Right lobe of liver (tissue), 6 donors: ENCODE measurements around the gene SLC39A11. TPM values are rescaled to one million over a fixed set of nuclear protein-coding genes. Genes with fewer than 3 reads are reported as not detected.

ENCODE experiments used
- ATAC-seq, 4 donors: fragments of 200-7000 bp; cut with Tn5 transposase; one replicate each; pipeline ENCODE4 v1.9.1; 2020; ENCODE audit warnings: mild to moderate bottlenecking in 4 of 4, moderate library complexity in 4 of 4
- DNase-seq, 3 donors: peaks; one replicate each; pipeline ENCODE4 v3.0.0-alpha.2; 2020
- H3K27ac ChIP-seq, 3 donors: fragments of 200-600 bp; one replicate each; pipeline ENCODE4 v1.8.0; 2022
- H3K27me3 ChIP-seq, 2 donors: fragments of 200-600 bp; one replicate each; pipeline ENCODE4 v1.8.0; 2022
- H3K36me3 ChIP-seq, 4 donors: fragments of 200-600 bp; sonication (generic) in 1 of 4; one replicate each; pipeline versions ENCODE4 v1.5.1 to v1.8.0; 2017 to 2022; ENCODE audit warnings: control low read depth in 1 of 4
- H3K4me1 ChIP-seq, 4 donors: fragments of 200-600 bp; sonication (generic) in 1 of 4; one replicate each; pipeline versions ENCODE4 v1.5.1 to v1.8.0; 2017 to 2022; ENCODE audit warnings: control low read depth in 1 of 4
- H3K4me3 ChIP-seq, 3 donors: fragments of 200-600 bp; one replicate each; pipeline ENCODE4 v1.8.0; 2022
- H3K9me3 ChIP-seq, 4 donors: fragments of 200-600 bp; sonication (generic) in 1 of 4; one replicate each; pipeline versions ENCODE4 v1.5.1 to v1.8.0; 2017 to 2022; ENCODE audit warnings: control low read depth in 1 of 4
- CTCF ChIP-seq, 4 donors: fragments of 200-600 bp in 3 of 4; fragments of 450-650 bp in 1 of 4; IDR thresholded peaks; one replicate each; pipeline versions ENCODE4 v1.5.1 to v1.8.0; 2016 to 2022; ENCODE audit warnings: antibody characterized with exemption in 4 of 4, mild to moderate bottlenecking in 2 of 4
- POLR2A ChIP-seq: fragments of 450-650 bp; IDR thresholded peaks from one replicate; pipeline ENCODE4 v1.6.1; 2017; ENCODE audit warnings: antibody characterized with exemption, mild to moderate bottlenecking
- WGBS: methylation state at CpG from one replicate; pipeline ENCODE4 v1.1.6; 2018; ENCODE audit warnings: low coverage, low lambda C conversion rate; ENCODE audit not compliant: insufficient coverage; ENCODE audit errors: missing lambda C conversion rate; 5-methylcytosine and 5-hydroxymethylcytosine counted together
- intact Hi-C, 2 donors: fragments of 100-400 bp; cut with DNase I; formaldehyde crosslinking; loops; one replicate each; pipeline versions ENCODE4 v1.11.2 to v1.14.1; 2022
- total RNA-seq, 6 experiments: library from RNA; depleted of rRNA in 2 of 6; stranded (reverse); fragments of >200 nt in 2 of 6; fragmentation: NEBNext Ultra II Directional in 3 of 6; extraction: Animal tissue kit (Norgen Biotek cat#: 25700) in 3 of 6; gene quantifications; one replicate each; pipeline versions ENCODE4 v1.1.0 to v1.2.4, GENCODE V29; 2016 to 2023
- donor health status: DM: no; HTN: yes; CAD: no.
- donor health status: DM: no; HTN: no; CAD: no.
- donor health status: DM: no; HTN: no; CAD: no.
- donor health status: DM: no; HTN: yes; CAD: no.
- donor health status: DM: no; HTN: yes; CAD: no.

SLC39A11 gene
- total RNA-seq, 6 experiments from 2014 or later: 25.4 to 49.6 (median 39.3) TPM

GRCh38 chr17:72749119-72749572, 343.3 kb downstream of the SLC39A11 start:
- peak; percentile 56 to 92 (median 77) for ATAC-seq
- no peak overlapping the region for H3K27ac ChIP-seq
- H3K4me3 ChIP-seq: no peak overlapping the region
- no peaks in the 10 kb centered on the region for H3K9me3 ChIP-seq
- no peak for TF ChIP-seq POLR2A
- TF ChIP-seq CTCF (IDR thresholded peaks at IDR 0.05): no peak
- peaks cover 0 to 10% (median 0%) of the 10 kb centered on the region in 4 donors for H3K4me1 ChIP-seq
- peak in 2 of 3 donors; percentile 64 to 67 for DNase-seq
- no peaks in the 10 kb centered on the region for H3K36me3 ChIP-seq
- H3K27me3 ChIP-seq: no peaks in the 10 kb centered on the region
- WGBS: 7% methylated on average over 2 of the region's 6 CpGs
- intact Hi-C loops: no loop called here

- Histone ChIP-seq H3K27ac (no peak overlapping the region), H3K4me1 (peaks cover 0 to 10% (median 0%) of the 10 kb centered on the region in 4 donors), H3K27me3 (no peaks in the 10 kb centered on the region), H3K36me3 (no peaks in the 10 kb centered on the region), H3K4me3 (no peak overlapping the region), H3K9me3 (no peaks in the 10 kb centered on the region)
- ATAC-seq: peak in 1 of 4 donors; percentile 42
- 42% methylated on average over 1 of the region's 5 CpGs for WGBS
- intact Hi-C loops: no loop called here
- no peak for DNase-seq
- TF ChIP-seq CTCF (IDR thresholded peaks at IDR 0.05) (no peak), POLR2A (no peak)
These were observed 345.0 kb downstream of the SLC39A11 start for GRCh38 chr17:72747501-72747900.

DNA sequence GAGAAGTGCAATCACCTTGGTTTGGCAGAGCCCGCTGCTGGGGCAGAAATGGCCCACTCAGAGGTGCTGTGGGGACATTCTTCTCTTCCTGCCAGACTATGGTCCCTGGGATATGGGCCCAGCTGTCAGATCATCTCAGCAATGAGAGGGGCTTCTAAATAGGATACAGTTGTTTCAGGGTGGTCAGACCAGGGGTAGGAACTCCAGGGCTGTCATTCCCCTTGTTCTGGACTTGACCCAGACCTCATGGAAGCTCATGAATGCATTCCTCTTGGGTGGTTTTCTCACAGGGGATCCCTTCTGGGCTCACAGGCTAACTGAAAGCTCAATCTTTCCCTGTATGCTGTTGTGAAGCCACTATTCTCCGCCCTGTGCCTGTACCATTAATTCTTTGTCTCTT, 347.2 kb downstream of the SLC39A11 start:
- Histone ChIP-seq H3K27ac (no peak overlapping the region), H3K27me3 (no peaks in the 10 kb centered on the region), H3K4me3 (no peak overlapping the region), H3K4me1 (peaks cover 0 to 10% (median 0%) of the 10 kb centered on the region in 4 donors), H3K9me3 (no peaks in the 10 kb centered on the region), H3K36me3 (no peaks in the 10 kb centered on the region)
- ATAC-seq (no peak), DNase-seq (no peak)
- intact Hi-C loops: no loop called here
- TF ChIP-seq POLR2A (no peak), CTCF (IDR thresholded peaks at IDR 0.05) (no peak)
- WGBS: 100% methylated on average over 2 of the region's 2 CpGs

GRCh38 chr17:72743037-72743467, 349.4 kb downstream of the SLC39A11 start:
- WGBS: 91% methylated on average over 1 of the region's 4 CpGs
- no peak overlapping the region for H3K4me3 ChIP-seq
- intact Hi-C loops: no loop called here
- no peaks in the 10 kb centered on the region for H3K9me3 ChIP-seq
- H3K27me3 ChIP-seq: no peaks in the 10 kb centered on the region
- no peak for DNase-seq
- H3K36me3 ChIP-seq: no peaks in the 10 kb centered on the region
- ATAC-seq: no peak
- TF ChIP-seq POLR2A (no peak), CTCF (IDR thresholded peaks at IDR 0.05) (no peak)
- H3K27ac ChIP-seq: no peak overlapping the region
- no peaks in the 10 kb centered on the region for H3K4me1 ChIP-seq
